HG03469 (cell line): Measurements from ENCODE around the gene LYPD6B.

ENCODE experiments used
- ATAC-seq: cut with Tn5 transposase; IDR thresholded peaks from one replicate; pipeline ENCODE4 v1.9.1; 2021; ENCODE audit warnings: mild to moderate bottlenecking, moderate library complexity, moderate number of reproducible peaks; ENCODE audit not compliant: unreplicated experiment

The LYPD6B gene

GRCh38 chr2:149155988-149156387, 117.5 kb downstream of the LYPD6B start:
- ATAC-seq: no peak

GRCh38 chr2:149156971-149157740, 118.7 kb downstream of the LYPD6B start:
- ATAC-seq: no peak

DNA sequence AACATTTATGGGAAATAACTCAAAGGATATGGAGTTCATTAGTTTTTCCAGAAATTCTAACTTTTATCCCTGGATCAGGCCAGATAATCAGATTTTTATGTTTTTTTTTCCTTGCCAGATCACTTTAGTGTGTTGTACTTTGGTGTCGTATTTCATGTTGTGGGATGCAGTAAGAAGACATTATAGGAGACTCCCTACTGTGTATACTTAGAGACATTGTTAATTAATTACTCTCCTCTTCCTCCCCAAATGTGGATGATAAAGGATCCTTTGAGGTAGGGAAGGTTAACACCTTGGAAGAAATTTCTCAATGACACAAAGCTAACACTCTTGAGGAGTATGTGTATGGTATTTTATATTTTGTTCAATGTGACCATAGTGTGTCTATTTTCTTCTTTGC, 120.5 kb downstream of the LYPD6B start:
- ATAC-seq: no peak

GRCh38 chr2:149160195-149160594, 121.7 kb downstream of the LYPD6B start:
- ATAC-seq: no peak

DNA sequence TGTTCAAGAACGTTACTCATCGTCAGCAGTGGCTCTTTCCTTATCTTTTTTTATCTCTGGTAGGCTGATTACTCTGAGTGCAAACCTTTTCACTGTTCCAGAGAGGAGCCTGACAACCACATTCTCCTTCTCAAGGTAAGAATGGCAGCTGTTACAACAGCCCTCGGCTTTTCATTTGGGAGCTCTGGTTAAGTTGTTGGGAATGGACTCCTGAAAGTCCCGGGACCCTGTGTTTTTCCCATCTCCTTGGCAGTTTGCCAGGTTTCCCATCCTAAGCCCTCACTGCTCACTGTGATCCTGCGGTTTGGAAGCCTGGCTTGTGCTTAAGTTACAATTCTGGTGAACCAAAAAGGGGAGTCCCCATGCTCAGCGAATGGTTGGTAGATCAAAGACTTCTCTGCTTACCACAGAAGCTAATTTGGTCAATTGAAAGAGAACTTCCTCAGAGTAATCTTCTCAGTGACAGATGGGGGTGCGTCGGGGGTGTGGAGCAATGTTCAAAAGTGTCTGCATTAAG, 122.3 kb downstream of the LYPD6B start:
- peak; percentile 99 for ATAC-seq

DNA sequence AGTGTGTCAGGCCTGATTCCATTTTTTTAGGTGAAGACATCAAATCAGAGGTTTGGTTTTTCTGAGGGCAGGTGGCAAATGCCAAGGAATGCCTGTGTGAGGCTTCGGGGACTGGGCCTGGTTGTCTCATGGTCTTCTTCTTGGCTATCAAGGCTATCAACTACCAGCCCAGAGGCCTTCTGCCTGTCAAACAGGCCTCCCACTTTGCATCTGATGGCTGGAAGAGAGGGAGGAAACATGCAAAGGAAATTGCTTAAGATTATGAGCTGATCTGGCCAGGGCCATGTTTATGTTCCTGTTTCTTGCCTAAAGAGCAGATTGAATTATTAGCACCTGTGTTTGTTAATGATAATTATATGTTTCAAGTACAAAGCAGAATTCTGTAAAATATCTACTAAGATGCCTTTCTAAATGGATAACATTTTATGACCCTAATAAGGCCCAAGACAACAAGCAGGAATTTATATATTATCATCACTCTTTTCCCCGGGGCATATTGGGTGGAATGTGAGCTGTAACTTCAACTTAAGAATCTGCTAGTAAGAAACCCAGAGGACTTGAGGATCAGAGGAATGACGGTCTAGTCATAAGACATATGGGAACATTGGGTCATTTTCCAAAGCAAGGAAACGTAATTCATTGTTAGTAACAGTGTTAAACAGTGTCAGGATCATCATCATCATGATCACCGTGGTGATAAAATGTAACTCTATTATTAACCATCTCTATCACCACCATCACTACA, 123.2 kb downstream of the LYPD6B start:
- ATAC-seq: no peak

DNA sequence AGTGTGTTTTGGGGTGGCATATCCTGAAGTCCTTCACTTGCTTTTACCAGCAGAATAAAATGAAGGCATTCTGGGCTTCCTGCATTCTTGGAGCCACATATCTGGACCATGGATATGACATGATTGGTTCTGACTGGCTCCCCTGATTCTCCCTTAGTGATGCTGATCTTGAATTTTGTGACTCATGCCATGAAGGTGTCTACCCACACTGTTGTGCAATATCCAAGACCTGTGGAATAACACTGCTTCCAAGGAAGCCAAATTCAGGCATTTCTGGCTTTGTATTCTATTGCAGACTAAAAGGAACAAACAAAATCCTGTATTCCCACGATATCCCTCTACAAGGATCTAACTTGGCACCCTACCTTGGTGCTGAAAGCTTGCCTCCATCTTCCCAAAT, 125.8 kb downstream of the LYPD6B start:
- no peak for ATAC-seq

- no peak for ATAC-seq
These were observed 126.3 kb downstream of the LYPD6B start for GRCh38 chr2:149164827-149165226.

DNA sequence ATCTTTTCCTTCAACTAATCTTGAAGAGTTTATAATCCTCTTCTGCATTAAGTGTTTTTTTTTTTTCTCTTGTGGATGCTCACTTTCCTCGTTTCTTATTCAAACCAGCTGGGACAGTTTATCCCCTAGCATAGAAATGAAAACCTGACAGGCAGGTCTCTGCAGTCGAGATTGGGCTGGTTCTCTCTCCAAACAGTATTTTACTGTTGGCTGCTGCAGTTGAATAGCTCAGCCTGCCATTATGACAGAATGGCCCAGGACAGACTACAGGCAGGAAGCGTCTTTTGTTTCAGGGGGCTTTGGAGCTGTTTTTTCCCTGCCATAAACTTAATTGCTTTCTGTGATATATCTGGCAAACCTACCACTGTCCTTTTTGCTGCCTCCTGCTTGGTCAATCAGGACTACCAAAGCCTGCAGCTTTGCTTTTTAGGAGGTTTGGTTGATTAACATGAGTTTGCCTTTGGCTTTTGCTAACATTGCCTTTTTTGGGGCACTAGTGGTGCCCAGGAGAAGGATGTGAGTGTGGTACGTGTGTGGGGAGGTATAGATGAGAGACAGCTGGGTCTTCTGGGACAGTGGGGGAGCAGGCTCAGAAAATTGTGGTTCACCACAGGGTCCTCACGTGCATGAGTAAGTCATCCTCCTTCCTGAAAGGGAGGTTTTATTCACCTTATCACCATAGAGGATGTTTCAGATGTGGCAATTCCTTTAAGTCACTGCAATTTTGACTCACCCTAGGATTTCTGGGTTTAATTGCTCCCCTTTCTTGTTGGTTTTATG, 128.7 kb downstream of the LYPD6B start:
- peak; percentile 88 for ATAC-seq

DNA sequence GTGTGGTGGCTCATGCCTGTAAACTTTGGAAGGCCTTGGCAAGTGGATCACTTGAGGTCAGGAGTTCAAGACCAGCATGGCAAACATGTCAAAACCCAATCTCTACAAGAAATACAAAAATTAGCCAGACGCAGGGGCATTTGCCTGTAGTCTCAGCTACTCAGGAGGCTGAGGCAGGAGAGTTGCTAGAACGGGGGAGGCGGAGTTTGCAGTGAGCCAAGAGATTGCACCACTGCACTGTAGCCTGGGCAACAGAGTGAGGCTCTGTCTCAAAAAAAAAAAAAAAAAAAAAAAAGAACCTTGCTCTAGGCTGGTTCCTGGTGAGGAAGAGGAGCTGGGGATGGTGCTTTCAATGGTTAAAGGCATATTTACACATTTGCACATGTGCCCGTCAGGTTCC, 129.4 kb downstream of the LYPD6B start:
- ATAC-seq: no peak

- ATAC-seq: no peak
These were observed 131.2 kb downstream of the LYPD6B start for GRCh38 chr2:149169656-149170055.

DNA sequence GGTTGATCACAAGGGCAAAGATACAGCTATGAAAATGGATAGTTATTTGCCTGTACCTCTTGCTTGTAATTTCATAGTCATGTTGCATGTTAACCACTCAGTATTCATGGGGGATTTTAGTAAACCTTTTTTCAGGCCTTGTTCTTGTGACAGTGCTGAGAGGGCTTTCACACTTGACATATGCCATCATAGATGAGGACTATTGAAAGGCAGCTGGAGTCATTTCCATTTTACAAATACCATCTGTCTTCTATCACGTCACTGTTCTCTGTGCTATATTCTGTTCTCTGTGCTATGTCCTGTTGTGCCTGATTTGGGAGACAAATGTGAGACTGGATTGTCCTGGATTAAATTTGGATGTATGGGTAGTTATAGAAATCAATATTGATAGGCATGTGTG, 131.7 kb downstream of the LYPD6B start:
- ATAC-seq: no peak

DNA sequence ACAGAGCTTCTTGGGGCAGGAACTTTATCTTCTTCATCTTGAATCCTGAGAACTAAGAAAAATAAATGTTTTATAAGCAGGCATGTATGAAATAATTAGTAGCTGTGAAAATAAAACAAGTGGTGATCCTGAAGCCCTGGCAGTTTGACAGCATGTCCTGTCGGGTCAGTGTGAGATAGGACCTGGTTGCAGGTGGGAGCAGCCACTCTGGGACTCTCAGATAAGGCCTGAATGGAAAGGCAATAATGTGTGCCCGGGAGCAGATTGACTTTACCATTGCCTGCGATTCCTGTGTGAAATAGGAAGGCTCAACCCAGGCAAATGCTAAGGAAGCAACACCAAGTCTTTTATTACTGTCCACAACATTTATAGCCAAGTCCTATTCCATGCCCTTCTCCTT, 132.4 kb downstream of the LYPD6B start:
- ATAC-seq: no peak

GRCh38 chr2:149173220-149173619, 134.7 kb downstream of the LYPD6B start:
- ATAC-seq: no peak

DNA sequence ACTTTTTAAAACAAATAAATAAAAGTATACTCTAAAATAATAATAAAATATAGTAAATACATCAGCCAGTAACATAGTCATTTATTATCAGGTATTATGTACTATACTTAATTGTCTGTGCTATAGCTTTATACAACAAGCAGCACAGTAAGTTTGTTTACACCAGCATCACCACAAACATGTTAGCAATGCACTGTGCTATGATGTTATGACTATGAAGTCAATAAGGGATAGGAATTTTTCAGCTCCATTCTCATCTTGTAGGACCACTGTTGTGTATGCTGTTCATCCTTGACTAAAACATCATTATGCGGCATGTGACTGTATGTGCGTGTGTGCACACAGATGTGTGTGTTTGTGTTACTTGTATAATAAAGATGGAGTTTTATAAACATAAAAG, 137.5 kb downstream of the LYPD6B start:
- no peak for ATAC-seq

- ATAC-seq: no peak
These were observed 140.1 kb downstream of the LYPD6B start for GRCh38 chr2:149178612-149179011.

- no peak for ATAC-seq
These were observed 141.9 kb downstream of the LYPD6B start for GRCh38 chr2:149180226-149180875.

GRCh38 chr2:149183187-149183586, 144.7 kb downstream of the LYPD6B start:
- ATAC-seq: no peak

DNA sequence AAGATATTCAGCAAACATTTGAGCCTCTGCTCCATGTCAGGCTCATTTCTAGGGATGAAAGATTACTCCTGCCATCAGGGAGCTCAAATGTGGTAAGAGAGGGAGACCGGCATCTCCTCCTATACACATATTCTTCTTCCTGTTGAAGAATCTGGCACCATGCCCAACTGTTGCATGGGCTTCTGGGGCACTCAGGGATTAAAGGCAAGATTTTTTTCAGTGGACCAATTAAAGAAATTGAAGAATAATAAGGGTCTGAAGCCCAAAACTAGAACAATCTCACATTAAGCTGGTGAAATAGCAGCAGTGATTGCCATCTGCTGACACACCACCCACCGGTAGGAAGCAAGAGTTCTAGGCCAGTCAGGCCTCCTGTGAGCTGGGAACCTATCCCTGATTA, 146.5 kb downstream of the LYPD6B start:
- ATAC-seq: no peak

DNA sequence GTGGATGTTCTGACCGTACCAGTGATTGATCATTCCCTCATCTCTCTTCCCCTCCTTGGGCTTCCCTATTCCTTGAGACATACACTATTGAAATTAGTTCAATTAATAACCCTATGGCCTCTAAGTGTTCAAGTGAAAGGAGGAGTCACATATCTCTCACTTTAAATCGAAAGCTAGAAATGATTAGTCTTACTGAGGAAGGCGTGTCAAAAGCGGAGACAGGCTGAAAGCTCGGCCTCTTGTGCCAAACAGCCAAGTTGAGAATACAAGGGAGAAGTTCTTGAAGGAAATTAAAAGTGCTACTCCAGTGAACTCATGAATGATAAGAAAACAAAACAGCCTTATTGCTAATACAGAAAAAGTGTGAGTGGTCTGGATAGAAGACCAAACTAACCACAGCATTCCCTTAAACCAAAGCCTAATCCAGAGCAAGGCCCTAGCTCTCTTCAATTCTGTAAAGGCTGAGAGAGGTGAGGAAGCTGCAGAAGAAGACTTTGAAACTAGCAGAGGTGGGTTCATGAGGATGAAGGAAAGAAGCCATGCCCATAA, 147.5 kb downstream of the LYPD6B start:
- no peak for ATAC-seq

- ATAC-seq: no peak
These were observed 148.6 kb downstream of the LYPD6B start for GRCh38 chr2:149187057-149187456.
